Uterus (tissue), 4 donors: Measurements from ENCODE around the gene ADAMTS14. TPM values are rescaled to one million over a fixed set of nuclear protein-coding genes. Genes with fewer than 3 reads are reported as not detected.
A peak's percentile ranks its signal among the peaks of the same experiment; 100 is the strongest.
"Not testable (repeated sequence)": the region's sequence is repeated elsewhere in the genome, so short reads cannot be mapped to it uniquely, and the experiment has no call there.

ENCODE experiments used
- DNase-seq, 2 donors: peaks; one replicate each; pipeline ENCODE4 v3.0.0-alpha.2; 2019 to 2020
- H3K27ac ChIP-seq, 2 donors: fragments of 200-600 bp; sonication (generic); 1 replicate in 1 of 2; 2 replicates in 1 of 2; pipeline ENCODE4 v1.5.1; 2016 to 2018
- H3K27me3 ChIP-seq, 2 donors: fragments of 200-600 bp; sonication (generic); one replicate each; pipeline ENCODE4 v1.5.1; 2018 to 2019; ENCODE audit warnings: control low read depth in 1 of 2
- H3K36me3 ChIP-seq, 2 donors: fragments of 200-600 bp; sonication (generic); one replicate each; pipeline ENCODE4 v1.5.1; 2019; ENCODE audit warnings: control low read depth in 1 of 2
- H3K4me1 ChIP-seq, 2 donors: fragments of 200-600 bp; sonication (generic); one replicate each; pipeline ENCODE4 v1.5.1; 2018 to 2019; ENCODE audit warnings: control low read depth in 1 of 2
- H3K4me3 ChIP-seq, 2 donors: fragments of 200-600 bp; sonication (generic); 1 replicate in 1 of 2; 2 replicates in 1 of 2; pipeline ENCODE4 v1.5.1; 2018 to 2019; ENCODE audit warnings: mild to moderate bottlenecking in 1 of 2
- H3K9me3 ChIP-seq, 2 donors: fragments of 200-600 bp; sonication (generic); one replicate each; pipeline ENCODE4 v1.5.1; 2019; ENCODE audit warnings: control low read depth in 1 of 2
- POLR2A ChIP-seq, 2 donors: fragments of 450-650 bp; IDR thresholded peaks; one replicate each; pipeline ENCODE4 v1.6.1; 2016; ENCODE audit warnings: antibody characterized with exemption in 2 of 2, mild to moderate bottlenecking in 1 of 2, moderate library complexity in 1 of 2
- intact Hi-C: fragments of 100-400 bp; cut with DNase I; formaldehyde crosslinking; loops from one replicate; pipeline ENCODE4 v1.15.1; 2023; ENCODE audit warnings: low total_unique reads
- total RNA-seq, 4 donors: library from RNA; depleted of rRNA in 3 of 4; stranded (reverse); fragments of >200 nt in 3 of 4; gene quantifications; one replicate each; pipeline versions ENCODE4 v1.1.0 to v1.2.4, GENCODE V29; 2014 to 2023
- TF ChIP-seq, protein P1 (sequence below), 4 experiments: fragments of 200-600 bp in 2 of 4; fragments of 450-650 bp in 2 of 4; sonication (generic) in 2 of 4; IDR thresholded peaks; one replicate each; pipeline ENCODE4 v1.5.1; 2016 to 2019; ENCODE audit warnings: antibody characterized with exemption in 4 of 4, mild to moderate bottlenecking in 2 of 4, moderate library complexity in 1 of 4
- donor health status: DM: yes; HTN: yes; CAD: no.

Gene ADAMTS14
- total RNA-seq, 4 donors from 2014 or later: 0.18 to 3.7 TPM; not detected in 2

DNA sequence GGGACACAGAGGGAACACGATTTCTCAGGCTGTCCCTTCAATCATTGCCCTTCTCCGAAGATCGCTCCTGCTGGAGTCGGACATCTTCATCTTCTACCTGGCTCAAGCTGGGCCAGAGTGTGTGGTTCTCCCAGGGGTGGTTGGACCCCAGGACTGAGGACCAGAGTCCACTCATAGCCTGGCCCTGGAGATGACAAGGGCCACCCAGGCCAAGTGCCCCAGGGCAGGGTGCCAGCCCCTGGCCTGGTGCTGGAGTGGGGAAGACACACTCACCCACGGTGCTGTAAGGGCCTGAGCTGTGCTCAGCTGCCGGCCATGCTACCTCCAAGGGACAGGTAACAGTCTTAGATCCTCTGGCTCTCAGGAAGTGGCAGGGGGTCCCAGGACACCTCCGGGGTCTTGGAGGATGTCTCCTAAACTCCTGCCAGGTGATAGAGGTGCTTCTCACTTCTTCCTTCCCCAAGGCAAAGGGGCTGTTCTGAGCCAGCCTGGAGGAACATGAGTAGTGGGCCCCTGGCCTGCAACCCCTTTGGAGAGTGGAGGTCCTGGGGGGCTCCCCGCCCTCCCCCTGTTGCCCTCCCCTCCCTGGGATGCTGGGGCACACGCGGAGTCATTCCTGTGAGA is 89.5 kb downstream of the ADAMTS14 start:
- no peaks in the 10 kb centered on the region for H3K4me1 ChIP-seq
- no peak overlapping the region for H3K4me3 ChIP-seq
- H3K27ac ChIP-seq: no peak overlapping the region
- no peaks in the 10 kb centered on the region for H3K27me3 ChIP-seq
- DNase-seq: no peak
- H3K36me3 ChIP-seq: no peaks in the 10 kb centered on the region
- TF ChIP-seq POLR2A (IDR thresholded peaks at IDR 0.05): no peak
- TF ChIP-seq, protein P1, sequence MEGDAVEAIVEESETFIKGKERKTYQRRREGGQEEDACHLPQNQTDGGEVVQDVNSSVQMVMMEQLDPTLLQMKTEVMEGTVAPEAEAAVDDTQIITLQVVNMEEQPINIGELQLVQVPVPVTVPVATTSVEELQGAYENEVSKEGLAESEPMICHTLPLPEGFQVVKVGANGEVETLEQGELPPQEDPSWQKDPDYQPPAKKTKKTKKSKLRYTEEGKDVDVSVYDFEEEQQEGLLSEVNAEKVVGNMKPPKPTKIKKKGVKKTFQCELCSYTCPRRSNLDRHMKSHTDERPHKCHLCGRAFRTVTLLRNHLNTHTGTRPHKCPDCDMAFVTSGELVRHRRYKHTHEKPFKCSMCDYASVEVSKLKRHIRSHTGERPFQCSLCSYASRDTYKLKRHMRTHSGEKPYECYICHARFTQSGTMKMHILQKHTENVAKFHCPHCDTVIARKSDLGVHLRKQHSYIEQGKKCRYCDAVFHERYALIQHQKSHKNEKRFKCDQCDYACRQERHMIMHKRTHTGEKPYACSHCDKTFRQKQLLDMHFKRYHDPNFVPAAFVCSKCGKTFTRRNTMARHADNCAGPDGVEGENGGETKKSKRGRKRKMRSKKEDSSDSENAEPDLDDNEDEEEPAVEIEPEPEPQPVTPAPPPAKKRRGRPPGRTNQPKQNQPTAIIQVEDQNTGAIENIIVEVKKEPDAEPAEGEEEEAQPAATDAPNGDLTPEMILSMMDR (IDR thresholded peaks at IDR 0.05): no peak
- intact Hi-C loops: loop anchor here (5.0 kb wide), 1 partner anchor 215 kb away; no protein-coding TSS in a partner anchor
- no peaks in the 10 kb centered on the region for H3K9me3 ChIP-seq

DNA sequence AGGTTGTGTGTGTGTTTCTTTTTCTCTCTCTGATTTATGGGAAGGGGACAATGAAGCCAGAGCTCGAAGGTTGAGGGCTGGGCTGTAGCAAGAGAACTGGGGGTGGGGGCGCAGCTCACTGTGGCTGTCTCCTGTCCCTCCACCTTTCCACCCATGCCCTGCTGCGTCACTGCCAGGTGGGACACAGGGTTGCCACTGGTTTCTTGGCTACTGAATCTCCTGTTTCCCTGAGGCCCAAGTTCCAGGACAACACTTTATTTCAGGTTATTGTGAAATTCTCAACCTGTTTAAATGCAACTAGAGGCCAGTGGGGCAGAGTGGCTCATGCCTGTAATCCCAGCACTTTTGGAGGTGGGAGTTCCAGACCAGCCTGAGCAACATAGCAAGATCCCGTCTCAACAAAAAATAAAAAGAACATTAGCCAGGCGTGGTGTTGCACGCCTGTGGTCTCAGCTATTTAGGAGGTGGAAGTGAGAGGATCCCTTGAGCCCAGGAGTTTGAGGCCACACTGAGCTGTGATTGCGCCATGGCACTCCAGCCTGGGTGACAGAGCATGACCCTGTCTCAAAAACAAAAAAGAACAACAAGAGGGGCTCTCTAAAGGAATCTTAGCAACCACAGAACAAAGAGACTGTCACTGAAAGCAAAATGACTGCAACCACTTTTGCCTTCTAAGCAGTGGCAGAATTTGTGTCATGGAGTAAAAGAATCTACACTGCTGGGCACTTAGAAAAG is 90.3 kb downstream of the ADAMTS14 start:
- Histone ChIP-seq H3K9me3 (no peaks in the 10 kb centered on the region), H3K36me3 (no peaks in the 10 kb centered on the region), H3K4me3 (no peak overlapping the region), H3K27me3 (no peaks in the 10 kb centered on the region), H3K27ac (no peak overlapping the region), H3K4me1 (no peaks in the 10 kb centered on the region)
- intact Hi-C loops: loop anchor here (5.0 kb wide), 1 partner anchor 215 kb away; no protein-coding TSS in a partner anchor
- no peak for DNase-seq
- no peak for TF ChIP-seq POLR2A (IDR thresholded peaks at IDR 0.05)
- TF ChIP-seq, protein P1 (IDR thresholded peaks at IDR 0.05): no peak

DNA sequence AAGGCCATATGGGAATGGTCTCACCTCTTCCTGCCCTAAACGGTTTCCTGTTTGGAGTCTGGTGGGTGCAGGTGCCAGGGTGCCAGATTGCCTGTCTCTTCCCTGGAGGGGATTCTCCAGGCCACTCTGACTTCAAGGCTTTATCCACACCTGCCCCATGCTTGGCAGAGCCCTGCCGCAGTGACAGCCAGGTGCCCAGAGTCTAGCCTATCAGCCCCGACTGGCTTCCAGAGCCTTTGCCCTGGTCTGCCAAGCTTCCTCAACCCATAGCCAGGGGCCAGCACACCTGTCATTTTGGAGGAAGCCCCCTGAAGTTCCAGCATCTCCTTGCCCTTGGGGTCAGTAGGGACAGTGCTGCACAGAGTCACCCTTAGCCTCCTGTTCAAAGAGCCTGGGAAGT is 91.3 kb downstream of the ADAMTS14 start:
- intact Hi-C loops: loop anchor here (5.0 kb wide), 1 partner anchor 216 kb away; no protein-coding TSS in a partner anchor
- peak in 1 of 2 donors; percentile 5 for DNase-seq

DNA sequence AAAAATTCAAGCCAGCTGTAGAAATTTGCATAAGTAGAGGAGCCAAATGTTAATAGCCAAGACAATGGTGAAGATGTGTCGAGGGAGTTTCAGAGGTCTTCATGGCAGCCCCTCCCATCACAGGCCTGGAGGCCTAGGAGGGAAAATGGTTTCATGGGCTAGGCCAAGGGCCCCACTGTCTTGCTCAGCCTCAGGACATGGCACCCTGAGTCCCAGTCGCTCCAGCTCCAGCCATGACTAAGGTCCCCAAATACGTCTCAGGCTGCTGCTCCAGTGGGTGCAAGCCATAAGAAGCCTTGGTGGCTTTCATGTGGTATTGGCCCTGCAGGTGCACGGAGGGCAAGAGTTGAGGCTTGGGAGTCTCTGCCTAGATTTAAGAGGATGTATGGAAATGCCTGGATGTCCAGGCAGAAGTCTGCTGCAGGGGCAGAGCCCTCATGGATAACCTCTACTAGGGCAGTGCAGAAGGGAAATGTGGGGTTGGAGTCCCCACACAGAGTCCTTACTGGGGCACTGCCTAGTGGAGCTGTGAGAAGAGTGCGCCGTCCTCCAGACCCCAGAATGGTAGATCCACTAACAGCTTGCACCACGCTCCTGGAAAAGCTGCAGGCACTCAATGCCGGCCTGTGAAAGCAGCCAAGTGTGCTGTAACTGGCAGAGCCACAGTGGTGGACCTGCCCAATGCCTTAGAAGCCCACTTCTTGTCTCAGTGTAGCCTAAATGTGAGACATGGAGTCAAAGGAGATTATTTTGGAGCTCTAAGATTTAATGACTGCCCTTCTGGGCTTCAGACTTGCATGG is 93.7 kb downstream of the ADAMTS14 start:
- intact Hi-C loops: no loop called here
- Histone ChIP-seq H3K4me1 (no peaks in the 10 kb centered on the region), H3K27ac (no peak overlapping the region), H3K27me3 (no peaks in the 10 kb centered on the region), H3K36me3 (no peaks in the 10 kb centered on the region), H3K9me3 (no peaks in the 10 kb centered on the region), H3K4me3 (no peak overlapping the region)
- DNase-seq: peak in 1 of 2 donors; percentile 5
- TF ChIP-seq POLR2A (IDR thresholded peaks at IDR 0.05): no peak
- TF ChIP-seq, protein P1 (IDR thresholded peaks at IDR 0.05): no peak

More for the DNA sequence above, 91.3 kb downstream of the ADAMTS14 start:
- no peak overlapping the region for H3K27ac ChIP-seq
- no peaks in the 10 kb centered on the region for H3K4me1 ChIP-seq
- no peak overlapping the region for H3K4me3 ChIP-seq
- H3K27me3 ChIP-seq: no peaks in the 10 kb centered on the region
- TF ChIP-seq POLR2A (IDR thresholded peaks at IDR 0.05): no peak
- TF ChIP-seq, protein P1 (IDR thresholded peaks at IDR 0.05): no peak
- H3K9me3 ChIP-seq: no peaks in the 10 kb centered on the region
- no peaks in the 10 kb centered on the region for H3K36me3 ChIP-seq

DNA sequence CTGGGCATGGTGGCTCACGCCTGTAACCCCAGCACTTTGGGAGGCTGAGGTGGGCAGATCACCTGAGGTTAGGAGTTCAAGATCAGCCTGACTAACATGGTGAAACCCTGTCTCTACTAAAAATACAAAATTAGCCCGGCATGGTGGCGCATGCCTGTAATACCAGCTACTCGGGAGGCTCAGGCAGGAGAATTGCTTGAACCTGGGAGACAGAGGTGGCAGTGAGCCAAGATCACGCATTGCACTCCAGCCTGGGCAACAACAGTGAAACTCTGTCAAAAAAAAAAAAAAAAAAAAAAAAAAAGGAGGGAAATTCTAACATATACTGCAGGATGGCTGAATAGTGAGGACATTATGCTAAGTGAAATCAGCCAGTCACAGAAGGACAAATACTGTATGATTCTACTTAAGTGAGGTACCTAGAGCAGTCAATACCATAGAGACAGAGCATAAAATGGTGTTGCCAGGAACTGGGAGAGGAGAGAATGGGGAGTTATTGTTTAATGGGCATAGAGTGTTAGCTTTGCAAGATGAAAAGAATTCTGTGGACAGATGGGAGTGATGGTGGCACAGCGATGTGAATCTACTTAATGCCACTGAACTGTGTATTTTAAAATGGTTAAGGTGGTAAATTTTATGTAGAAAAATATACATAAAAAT is 95.8 kb downstream of the ADAMTS14 start:
- H3K4me3 ChIP-seq, H3K36me3 ChIP-seq, H3K27me3 ChIP-seq, H3K9me3 ChIP-seq, H3K27ac ChIP-seq, H3K4me1 ChIP-seq, intact Hi-C loops: not testable (repeated sequence)
- DNase-seq: peak in 1 of 2 donors; percentile 3
